ENCODE results near the gene SCFD2.

- TF ChIP-seq EZH2phosphoT487 (IDR thresholded peaks at IDR 0.05; ENCODE audit: insufficient read depth, low read depth) (no peak), EZH2 (IDR thresholded peaks at IDR 0.05; ENCODE audit: insufficient read depth, poor library complexity, severe bottlenecking) (no peak)
Observed at GRCh38 chr4:53274609-53275268, 91.1 kb downstream of the SCFD2 start.
